Measurements from ENCODE around the gene COL12A1. TPM values are rescaled to one million over a fixed set of nuclear protein-coding genes. Genes with fewer than 3 reads are reported as not detected.

COL12A1 gene
- total RNA-seq, 1 donor from 2014 or later: 21.5 TPM

DNA sequence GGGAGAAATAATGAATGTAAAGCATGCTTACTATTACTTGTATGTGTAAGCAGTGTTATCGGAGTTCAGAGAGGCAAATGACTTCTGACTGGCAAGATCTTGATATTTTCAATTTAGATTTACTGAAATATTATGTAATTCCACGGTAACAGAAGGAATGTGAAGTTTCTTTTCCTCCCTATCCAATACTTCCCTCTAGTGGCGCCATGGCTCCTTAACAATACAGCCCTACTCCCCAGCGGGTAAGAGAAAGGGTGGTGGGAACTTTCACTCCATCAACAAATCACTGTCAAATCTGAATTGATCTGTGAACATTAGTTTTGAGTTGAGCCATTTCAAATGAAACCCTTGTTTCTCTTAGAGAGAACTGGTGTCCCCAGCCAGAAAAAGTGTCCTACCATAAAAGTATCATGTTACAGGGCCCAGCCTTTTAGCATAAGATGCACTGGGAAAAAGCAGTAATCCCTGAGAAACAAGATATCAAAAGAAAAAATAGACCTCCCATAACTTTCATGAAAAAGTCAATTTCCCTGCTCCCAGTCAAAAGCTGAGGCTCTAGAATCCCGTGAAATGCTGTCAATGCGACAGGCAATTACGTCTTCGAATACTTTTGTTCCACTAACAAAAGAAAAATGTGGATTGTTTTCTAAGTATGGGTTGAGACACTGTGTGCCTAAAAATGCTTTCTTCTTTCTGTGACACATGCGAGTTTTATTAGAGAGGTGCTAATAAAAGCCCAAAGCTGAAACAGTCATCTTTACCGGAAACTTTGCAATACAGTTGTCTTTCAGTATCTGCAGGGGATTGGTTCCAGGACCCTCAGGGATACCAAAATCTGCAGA, 24.9 kb upstream of the COL12A1 start:
- Mint-ChIP-seq H3K27me3 (no peaks in the 10 kb centered on the region), H3K36me3 (no peaks in the 10 kb centered on the region), H3K4me1 (ENCODE audit: unreplicated experiment) (peaks cover 11% of the 10 kb centered on the region), H3K9me3 (no peaks in the 10 kb centered on the region), H3K27ac (no peak overlapping the region), H3K4me3 (no peak overlapping the region)
- DNase-seq (ENCODE audit: extremely low spot score, unreplicated experiment): no peak
- TF ChIP-seq, protein P1, sequence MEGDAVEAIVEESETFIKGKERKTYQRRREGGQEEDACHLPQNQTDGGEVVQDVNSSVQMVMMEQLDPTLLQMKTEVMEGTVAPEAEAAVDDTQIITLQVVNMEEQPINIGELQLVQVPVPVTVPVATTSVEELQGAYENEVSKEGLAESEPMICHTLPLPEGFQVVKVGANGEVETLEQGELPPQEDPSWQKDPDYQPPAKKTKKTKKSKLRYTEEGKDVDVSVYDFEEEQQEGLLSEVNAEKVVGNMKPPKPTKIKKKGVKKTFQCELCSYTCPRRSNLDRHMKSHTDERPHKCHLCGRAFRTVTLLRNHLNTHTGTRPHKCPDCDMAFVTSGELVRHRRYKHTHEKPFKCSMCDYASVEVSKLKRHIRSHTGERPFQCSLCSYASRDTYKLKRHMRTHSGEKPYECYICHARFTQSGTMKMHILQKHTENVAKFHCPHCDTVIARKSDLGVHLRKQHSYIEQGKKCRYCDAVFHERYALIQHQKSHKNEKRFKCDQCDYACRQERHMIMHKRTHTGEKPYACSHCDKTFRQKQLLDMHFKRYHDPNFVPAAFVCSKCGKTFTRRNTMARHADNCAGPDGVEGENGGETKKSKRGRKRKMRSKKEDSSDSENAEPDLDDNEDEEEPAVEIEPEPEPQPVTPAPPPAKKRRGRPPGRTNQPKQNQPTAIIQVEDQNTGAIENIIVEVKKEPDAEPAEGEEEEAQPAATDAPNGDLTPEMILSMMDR (conservative IDR thresholded peaks at IDR 0.05): peak; percentile 78

DNA sequence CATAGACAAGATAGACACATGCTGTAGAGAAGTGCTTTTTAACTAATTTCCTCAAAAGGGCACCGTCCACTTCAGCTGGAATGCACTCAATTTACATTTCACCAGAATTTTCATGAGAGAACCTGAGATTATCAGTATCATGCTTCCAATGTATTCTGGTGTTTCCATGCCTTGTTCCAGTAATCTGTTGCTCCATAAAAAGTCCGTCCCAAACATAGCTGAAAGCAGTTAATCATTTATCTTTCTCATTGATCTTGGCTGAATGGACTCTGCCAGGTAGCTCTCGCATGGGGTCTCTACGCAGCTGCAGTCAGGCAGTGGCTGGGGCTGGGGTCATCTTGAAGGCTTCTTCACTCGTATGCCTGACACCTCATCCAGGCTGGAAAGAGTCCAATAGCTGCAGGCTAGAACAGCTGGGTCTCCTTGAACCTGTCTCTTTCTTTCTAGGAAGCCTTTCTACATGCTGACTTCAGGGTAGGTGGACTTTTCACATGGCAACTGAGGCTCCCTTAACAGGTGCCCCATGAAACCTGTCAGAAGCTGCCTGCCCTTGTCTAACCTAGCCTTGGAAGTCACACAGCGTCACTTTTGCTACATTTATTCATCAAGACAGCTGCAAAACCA, 18.6 kb upstream of the COL12A1 start:
- Mint-ChIP-seq H3K27ac (no peak overlapping the region), H3K9me3 (no peaks in the 10 kb centered on the region), H3K4me3 (peak overlapping the region; percentile 53), H3K36me3 (no peaks in the 10 kb centered on the region), H3K4me1 (ENCODE audit: unreplicated experiment) (no peaks in the 10 kb centered on the region), H3K27me3 (no peaks in the 10 kb centered on the region)
- TF ChIP-seq, protein P1 (conservative IDR thresholded peaks at IDR 0.05): no peak
- no peak for DNase-seq (ENCODE audit: extremely low spot score, unreplicated experiment)

DNA sequence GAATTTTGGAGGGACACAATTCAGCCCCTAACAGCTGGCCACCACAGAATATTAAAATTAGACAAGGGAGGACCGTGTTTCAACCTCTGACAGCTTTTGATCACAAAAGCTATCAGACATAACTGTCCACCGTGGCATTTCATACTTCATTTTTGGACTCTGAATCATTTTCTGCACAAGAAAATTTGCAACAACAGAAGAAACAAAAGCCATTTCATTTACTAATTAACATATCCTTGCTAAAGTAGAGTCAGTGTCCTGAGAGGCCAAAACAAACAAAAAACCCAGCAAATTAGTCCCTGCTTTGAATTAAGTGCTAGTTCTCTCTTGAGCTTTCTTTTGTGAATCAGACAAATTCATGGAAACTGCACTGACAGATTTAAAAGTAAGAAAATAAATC, 17.6 kb upstream of the COL12A1 start:
- H3K9me3 Mint-ChIP-seq: no peaks in the 10 kb centered on the region
- H3K27ac Mint-ChIP-seq: no peak overlapping the region
- no peaks in the 10 kb centered on the region for H3K4me1 Mint-ChIP-seq (ENCODE audit: unreplicated experiment)
- H3K27me3 Mint-ChIP-seq: no peaks in the 10 kb centered on the region
- no peaks in the 10 kb centered on the region for H3K36me3 Mint-ChIP-seq
- no peak overlapping the region for H3K4me3 Mint-ChIP-seq
- TF ChIP-seq, protein P1 (conservative IDR thresholded peaks at IDR 0.05): no peak
- no peak for DNase-seq (ENCODE audit: extremely low spot score, unreplicated experiment)

DNA sequence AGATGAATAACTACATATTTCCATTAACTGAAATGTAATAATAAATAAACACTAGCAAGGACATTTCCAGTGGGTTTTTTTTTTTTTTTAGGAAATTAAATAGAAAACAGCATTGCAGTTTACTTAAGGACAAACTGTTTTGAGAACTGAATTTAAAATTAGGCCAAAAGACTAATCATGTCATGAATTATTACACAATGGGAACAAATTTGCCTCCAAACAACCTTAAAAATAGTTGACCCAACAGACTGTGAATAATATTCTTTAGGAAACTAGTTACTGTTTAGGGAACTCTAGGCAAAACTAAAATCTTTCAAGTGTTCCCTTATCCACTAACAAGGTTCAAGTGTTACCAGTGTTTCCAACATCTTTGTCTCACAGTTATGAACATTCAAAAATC, 16.4 kb upstream of the COL12A1 start:
- TF ChIP-seq, protein P1 (conservative IDR thresholded peaks at IDR 0.05): no peak
- no peak for DNase-seq (ENCODE audit: extremely low spot score, unreplicated experiment)
- Mint-ChIP-seq H3K4me3 (no peak overlapping the region), H3K36me3 (no peaks in the 10 kb centered on the region), H3K4me1 (ENCODE audit: unreplicated experiment) (no peaks in the 10 kb centered on the region), H3K27ac (no peak overlapping the region), H3K9me3 (no peaks in the 10 kb centered on the region), H3K27me3 (peaks cover 5% of the 10 kb centered on the region)

DNA sequence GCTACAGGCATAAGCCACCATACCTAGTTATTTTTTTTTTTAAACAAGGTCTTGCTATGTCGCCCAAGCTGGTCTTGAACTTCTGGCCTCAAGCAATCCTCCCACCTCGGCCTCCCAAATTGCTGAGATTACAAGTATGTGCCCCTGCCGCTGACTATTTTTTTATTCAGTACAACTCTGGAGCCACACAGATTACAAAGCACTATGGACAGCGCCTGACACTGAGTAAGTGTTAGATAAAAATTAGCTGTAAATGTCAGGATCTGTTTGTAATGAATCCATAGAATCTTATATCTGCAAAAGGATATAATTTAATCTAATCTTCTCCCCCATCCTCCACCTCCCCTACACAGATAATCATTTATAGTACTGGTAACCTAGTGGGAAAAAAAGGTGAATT, 15.3 kb upstream of the COL12A1 start:
- no peak overlapping the region for H3K4me3 Mint-ChIP-seq
- TF ChIP-seq, protein P1 (conservative IDR thresholded peaks at IDR 0.05): no peak
- H3K36me3 Mint-ChIP-seq: no peaks in the 10 kb centered on the region

More for the DNA sequence above, 15.3 kb upstream of the COL12A1 start:
- Mint-ChIP-seq H3K27ac (no peak overlapping the region), H3K9me3 (no peaks in the 10 kb centered on the region), H3K27me3 (peaks cover 8% of the 10 kb centered on the region), H3K4me1 (ENCODE audit: unreplicated experiment) (no peaks in the 10 kb centered on the region)
- no peak for DNase-seq (ENCODE audit: extremely low spot score, unreplicated experiment)

Data from type B pancreatic cell (in vitro differentiated cells).